GM10847 (cell line): ENCODE results near the gene IL1A.

ENCODE experiments used
- POLR2A ChIP-seq: IDR thresholded peaks from 2 replicates; pipeline ENCODE4 v1.6.1; 2011; ENCODE audit not compliant: insufficient read length; ENCODE audit errors: extremely low read depth

Gene IL1A

GRCh38 chr2:112824694-112825085 is 40.4 kb upstream of the IL1A start:
- TF ChIP-seq POLR2A: no peak

DNA sequence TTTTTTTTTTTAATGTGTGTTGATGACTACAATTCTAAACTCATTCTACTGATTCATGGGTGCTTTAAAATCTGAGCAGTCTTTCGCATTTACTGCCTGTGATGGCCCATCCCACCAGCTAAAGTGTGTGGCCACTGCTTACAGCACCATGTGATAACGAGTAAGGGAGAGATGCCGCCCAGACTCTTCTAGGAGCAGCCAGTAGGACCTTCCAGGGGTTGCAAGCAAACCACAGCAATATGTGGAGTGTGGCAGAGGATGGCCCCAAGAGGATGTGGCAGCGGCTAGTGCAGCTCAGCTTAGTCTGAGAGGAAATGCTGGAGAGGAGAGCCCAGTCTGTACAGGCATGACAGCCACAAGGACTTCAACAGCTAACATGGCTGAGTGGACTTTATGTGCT is 37.4 kb upstream of the IL1A start:
- no peak for TF ChIP-seq POLR2A

DNA sequence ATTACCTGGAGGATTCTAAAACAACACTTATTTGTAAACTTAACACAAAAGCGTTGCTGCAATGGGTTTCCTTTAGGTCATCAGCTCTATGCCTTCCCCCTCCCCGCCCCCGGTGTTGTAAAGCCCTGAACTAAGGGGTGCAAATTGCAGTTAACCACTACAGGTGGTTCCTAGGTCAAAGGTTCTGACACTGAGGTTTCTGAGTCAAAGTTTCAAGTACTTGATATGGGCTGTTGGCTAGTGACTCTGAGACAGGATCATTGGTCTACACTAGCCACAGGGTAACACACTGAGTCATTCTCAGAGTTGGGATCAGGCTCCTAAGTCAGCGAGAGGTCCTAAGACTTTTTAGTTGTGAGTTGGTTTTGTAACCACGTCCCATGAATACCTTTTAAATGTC is 36.8 kb upstream of the IL1A start:
- no peak for TF ChIP-seq POLR2A

GRCh38 chr2:112820343-112820742 is 36.0 kb upstream of the IL1A start:
- no peak for TF ChIP-seq POLR2A

- TF ChIP-seq POLR2A: no peak
Measured at GRCh38 chr2:112819081-112819480, 34.8 kb upstream of the IL1A start.

DNA sequence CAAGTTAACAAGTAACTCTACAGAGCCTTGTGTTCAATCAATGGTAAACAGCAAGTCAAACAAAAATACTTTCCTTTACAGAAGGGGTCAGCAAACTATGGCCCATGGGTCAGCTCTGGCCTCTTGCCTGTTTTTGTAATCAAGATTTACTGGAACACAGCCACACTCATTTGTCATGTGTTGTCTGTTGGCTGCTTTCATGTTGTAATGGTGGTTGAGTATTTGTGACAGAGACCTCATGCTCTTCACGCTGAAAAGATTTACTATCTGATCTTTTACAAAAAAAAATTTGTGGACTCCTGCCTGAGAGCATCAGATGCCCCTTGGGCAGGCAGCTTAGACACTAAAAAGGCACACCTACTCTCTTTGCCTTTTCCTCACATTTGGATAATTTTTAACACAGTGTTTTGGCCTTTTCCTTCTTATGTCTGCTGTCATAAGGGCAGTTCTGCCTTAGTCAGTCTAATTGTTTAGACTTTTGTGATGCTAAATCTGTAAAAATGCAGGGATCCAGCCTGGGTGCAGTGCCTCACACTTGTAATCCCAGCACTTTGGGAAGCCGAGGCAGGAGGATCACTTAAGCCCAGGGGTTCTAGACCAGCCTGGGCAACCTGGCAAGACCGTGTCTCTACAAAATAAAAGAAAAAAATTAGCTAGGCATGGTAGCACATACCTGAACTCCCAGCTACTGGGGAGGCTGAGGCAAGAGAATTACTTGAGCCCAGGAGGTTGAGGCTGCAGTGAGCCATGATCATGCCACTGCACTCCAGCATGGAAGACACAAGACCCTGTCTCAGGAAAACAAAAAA is 34.0 kb upstream of the IL1A start:
- no peak for TF ChIP-seq POLR2A

DNA sequence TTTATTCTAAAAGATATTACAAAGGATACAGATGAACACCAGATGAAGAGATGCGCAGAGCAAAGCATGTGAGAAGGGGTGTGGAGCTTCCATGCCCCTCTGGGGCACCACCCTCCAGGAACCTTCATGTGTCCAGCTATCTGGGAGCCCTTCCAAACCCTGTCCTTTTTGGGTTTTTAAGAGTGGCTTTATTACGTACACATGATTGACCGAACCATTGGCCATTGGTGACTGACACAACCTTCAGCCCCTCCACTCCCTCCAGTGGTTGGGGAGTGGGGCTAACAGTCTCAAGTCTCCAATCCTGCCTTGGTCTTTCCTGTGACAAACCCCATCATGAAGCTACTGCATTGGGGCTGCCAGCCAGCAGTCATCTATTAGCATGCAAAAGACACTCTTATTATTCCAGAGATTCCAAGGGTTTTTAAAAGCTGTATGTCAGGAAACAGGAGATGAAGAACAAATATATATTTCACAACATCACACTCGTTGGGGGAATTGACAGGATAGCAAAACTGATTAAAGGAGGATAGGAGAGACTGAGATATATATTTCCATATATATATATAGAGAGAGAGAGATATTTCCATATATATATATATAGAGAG is 32.9 kb upstream of the IL1A start:
- TF ChIP-seq POLR2A: no peak

DNA sequence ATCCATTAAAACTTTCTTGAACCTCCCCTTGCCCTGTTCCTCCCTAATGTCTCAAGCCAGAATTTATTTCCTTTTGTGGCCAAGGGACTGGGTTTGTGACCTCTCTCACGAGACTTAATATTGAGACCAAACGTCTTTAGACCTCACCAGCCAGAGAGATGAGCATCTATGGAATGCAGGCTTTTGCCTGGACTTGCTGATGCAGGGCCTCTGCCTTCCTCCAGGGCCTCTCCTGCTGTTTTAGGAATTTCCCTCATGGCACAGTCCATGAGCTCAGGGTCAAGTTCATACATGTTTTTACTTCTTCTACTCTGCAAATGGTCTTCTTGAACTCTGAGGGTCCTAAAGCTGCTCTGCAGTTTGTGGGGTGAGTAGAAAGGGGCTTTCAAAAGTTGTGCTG is 30.0 kb upstream of the IL1A start:
- TF ChIP-seq POLR2A: no peak

DNA sequence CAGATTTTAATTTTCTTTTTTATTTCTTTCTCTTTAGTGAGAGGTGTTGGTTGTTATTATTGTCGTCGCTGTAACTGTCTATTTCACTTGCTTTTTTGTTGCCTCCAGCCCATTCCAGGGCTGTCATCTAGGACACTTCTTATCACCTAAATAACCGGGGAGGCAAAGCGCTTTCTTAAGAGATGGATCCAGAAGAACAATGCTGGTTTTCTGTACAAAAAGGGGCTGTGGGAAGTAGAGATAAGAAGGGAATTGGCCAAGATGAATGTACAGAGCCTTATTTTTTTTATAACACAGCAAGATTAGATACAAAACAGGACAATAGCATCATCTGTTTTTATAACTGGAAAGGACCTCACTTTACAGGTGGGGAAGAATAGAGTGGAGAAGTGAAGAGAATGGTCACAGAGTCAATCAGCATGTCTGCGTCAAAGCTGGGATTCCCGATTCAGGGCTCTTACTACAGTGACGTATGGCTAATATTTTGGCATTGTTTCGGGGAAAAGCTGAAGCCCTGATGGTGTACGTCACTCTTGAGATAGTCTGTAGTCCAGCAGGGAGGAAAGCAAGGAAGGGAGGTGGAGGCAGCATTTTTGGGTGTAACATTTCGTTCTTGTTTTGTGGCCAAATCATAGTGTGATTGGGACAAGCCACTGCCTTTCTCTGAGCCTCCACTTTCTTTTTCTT is 29.1 kb upstream of the IL1A start:
- no peak for TF ChIP-seq POLR2A

- TF ChIP-seq POLR2A: no peak
Measured at GRCh38 chr2:112812318-112813267, 28.3 kb upstream of the IL1A start.

GRCh38 chr2:112811841-112812306 is 27.6 kb upstream of the IL1A start:
- TF ChIP-seq POLR2A: no peak

- TF ChIP-seq POLR2A: no peak
Measured at GRCh38 chr2:112811276-112811831, 27.1 kb upstream of the IL1A start.

GRCh38 chr2:112809112-112809511 is 24.8 kb upstream of the IL1A start:
- no peak for TF ChIP-seq POLR2A

GRCh38 chr2:112807233-112807807 is 23.0 kb upstream of the IL1A start:
- no peak for TF ChIP-seq POLR2A

GRCh38 chr2:112805542-112805941 is 21.2 kb upstream of the IL1A start:
- TF ChIP-seq POLR2A: no peak
